H1 (cell line): ENCODE results near the gene MYDGF. TPM values are rescaled to one million over a fixed set of nuclear protein-coding genes. Genes with fewer than 3 reads are reported as not detected.

Experiments used
- CTCF ChIA-PET: fragments of 300-600 bp; sonication (Branson Sonifier 250); formaldehyde crosslinking; loops from one replicate; lab custom pipeline; 2021; ENCODE audit not compliant: partially characterized antibody; lab: Charles Lee
- POLR2A ChIA-PET: fragments of 300-600 bp; sonication (Branson Sonifier 250); formaldehyde crosslinking; loops from one replicate; lab custom pipeline; 2021; ENCODE audit warnings: inconsistent platforms; ENCODE audit not compliant: partially characterized antibody; lab: Charles Lee
- DNase-seq, 2 experiments: peaks; one replicate each; pipeline versions ENCODE4 v3.0.0 to v3.0.0-alpha.2; 2010 to 2022; ENCODE audit warnings: low spot score in 2 of 2, low read depth in 1 of 2, mixed read lengths in 1 of 2
- FAIRE-seq: peaks from 2 replicates; lab custom pipeline; 2011; peaks lifted over from hg19 to GRCh38; lab: Jason Lieb, UNC
- H2AFZ ChIP-seq: 2 replicates; pipeline ENCODE4 v1.8.1; 2012; ENCODE audit warnings: low read length, inconsistent platforms
- H2AK5ac ChIP-seq: 2 replicates; pipeline ENCODE4 v1.6.1; 2013; ENCODE audit warnings: low read depth, low read length
- H2BK120ac ChIP-seq: replicated peaks from 2 replicates; pipeline ENCODE3; 2013; ENCODE audit warnings: low read depth, low read length, inconsistent platforms
- H2BK12ac ChIP-seq: 2 replicates; pipeline ENCODE4 v1.6.1; 2013; ENCODE audit warnings: low read depth, low read length
- H2BK15ac ChIP-seq: 2 replicates; pipeline ENCODE4 v1.6.1; 2013; ENCODE audit warnings: low read length
- H2BK20ac ChIP-seq: 2 replicates; pipeline ENCODE4 v1.6.1; 2013; ENCODE audit warnings: low read length
- H2BK5ac ChIP-seq: 2 replicates; pipeline ENCODE4 v1.6.1; 2013; ENCODE audit warnings: low read depth, low read length
- H3K14ac ChIP-seq: 2 replicates; pipeline ENCODE4 v1.6.1; 2013; ENCODE audit warnings: inconsistent platforms; ENCODE audit not compliant: insufficient read length
- H3K18ac ChIP-seq: 2 replicates; pipeline ENCODE4 v1.6.1; 2013; ENCODE audit warnings: low read length; ENCODE audit errors: extremely low read depth
- H3K23ac ChIP-seq: 2 replicates; pipeline ENCODE4 v1.6.1; 2013; ENCODE audit warnings: inconsistent platforms; ENCODE audit not compliant: insufficient read length
- H3K23me2 ChIP-seq: 2 replicates; pipeline ENCODE4 v1.6.1; 2013; ENCODE audit warnings: low read depth, low read length
- H3K27ac ChIP-seq: 2 replicates; pipeline ENCODE4 v1.6.1; 2011; ENCODE audit warnings: low read depth, low read length, inconsistent platforms
- H3K27me3 ChIP-seq, 4 experiments: replicated peaks in 1 of 4; 1 replicate in 1 of 4; 2 replicates in 3 of 4; pipeline versions ENCODE4 v1.6.1 to v1.8.1; 2011 to 2013; ENCODE audit warnings: low read length in 3 of 4, mild to moderate bottlenecking in 3 of 4, inconsistent platforms in 2 of 4, mixed read lengths in 2 of 4, moderate library complexity in 1 of 4; ENCODE audit not compliant: control insufficient read depth in 3 of 4, insufficient read depth in 3 of 4; ENCODE audit errors: extremely low read depth in 1 of 4
- H3K36me3 ChIP-seq, 4 experiments: 2 replicates each; pipeline versions ENCODE4 v1.6.1 to v1.8.1; 2011 to 2013; ENCODE audit warnings: mild to moderate bottlenecking in 4 of 4, low read length in 3 of 4, moderate library complexity in 2 of 4, control low read depth in 1 of 4, inconsistent platforms in 1 of 4; ENCODE audit not compliant: insufficient read depth in 4 of 4, control insufficient read depth in 2 of 4
- H3K4ac ChIP-seq: replicated peaks from 2 replicates; pipeline ENCODE3; 2013; ENCODE audit warnings: low read length, low read depth, mixed read lengths, inconsistent platforms; ENCODE audit not compliant: insufficient read length
- H3K4me1 ChIP-seq, 4 experiments: replicated peaks in 1 of 4; 1 replicate in 1 of 4; 2 replicates in 3 of 4; pipeline versions ENCODE4 v1.6.1 to v1.8.1; 2011 to 2013; ENCODE audit warnings: low read length in 3 of 4, inconsistent platforms in 2 of 4, mixed read lengths in 1 of 4; ENCODE audit not compliant: insufficient read depth in 4 of 4, control insufficient read depth in 3 of 4
- H3K4me2 ChIP-seq, 2 experiments: 2 replicates each; pipeline versions ENCODE4 v1.6.1 to v1.8.1; 2011 to 2013; ENCODE audit warnings: low read depth in 2 of 2, low read length in 2 of 2, control low read depth in 1 of 2, inconsistent platforms in 1 of 2, mild to moderate bottlenecking in 1 of 2; ENCODE audit not compliant: insufficient read depth in 1 of 2
- H3K4me3 ChIP-seq, 4 experiments: fragments of 200-600, 300-600 bp in 1 of 4; sonication (generic), shearing (Covaris generic), sonication (Bioruptor Twin) in 1 of 4; 2 replicates each; pipeline versions ENCODE4 v1.5.1 to v1.8.1; 2011 to 2016; ENCODE audit warnings: low read length in 4 of 4, low read depth in 3 of 4, control low read depth in 2 of 4, inconsistent platforms in 2 of 4, mild to moderate bottlenecking in 2 of 4, mixed read lengths in 1 of 4, moderate library complexity in 1 of 4; ENCODE audit not compliant: insufficient read depth in 2 of 4; ENCODE audit errors: extremely low read depth in 1 of 4
- H3K56ac ChIP-seq: replicated peaks from 2 replicates; pipeline ENCODE3; 2013; ENCODE audit warnings: low read depth, mild to moderate bottlenecking, mixed read lengths, low read length, inconsistent platforms; ENCODE audit not compliant: insufficient read length
- H3K79me1 ChIP-seq: 2 replicates; pipeline ENCODE4 v1.6.1; 2013; ENCODE audit warnings: low read depth, low read length, control low read depth
- H3K79me2 ChIP-seq, 2 experiments: 2 replicates each; pipeline versions ENCODE4 v1.6.1 to v1.8.1; 2012 to 2013; ENCODE audit warnings: low read length in 2 of 2, mild to moderate bottlenecking in 2 of 2, inconsistent platforms in 1 of 2; ENCODE audit not compliant: insufficient read depth in 2 of 2, control insufficient read depth in 1 of 2
- H3K9ac ChIP-seq, 4 experiments: replicated peaks in 1 of 4; 1 replicate in 1 of 4; 2 replicates in 3 of 4; pipeline versions ENCODE4 v1.6.1 to v1.8.1; 2011 to 2013; ENCODE audit warnings: low read depth in 3 of 4, low read length in 3 of 4, control low read depth in 2 of 4, mild to moderate bottlenecking in 2 of 4, moderate library complexity in 2 of 4, inconsistent platforms in 1 of 4; ENCODE audit errors: extremely low read depth in 1 of 4
- H3K9me3 ChIP-seq, 2 experiments: 2 replicates each; pipeline versions ENCODE4 v1.6.1 to v1.8.1; 2012 to 2013; ENCODE audit warnings: mild to moderate bottlenecking in 2 of 2, moderate library complexity in 2 of 2, control low read depth in 1 of 2, inconsistent platforms in 1 of 2, low read depth in 1 of 2, low read length in 1 of 2, mixed read lengths in 1 of 2; ENCODE audit not compliant: insufficient read depth in 2 of 2
- H4K20me1 ChIP-seq, 2 experiments: replicated peaks in 1 of 2; 2 replicates each; pipeline versions ENCODE3 to v1.8.1; 2011 to 2013; ENCODE audit warnings: inconsistent platforms in 2 of 2, low read length in 2 of 2, mild to moderate bottlenecking in 1 of 2; ENCODE audit not compliant: insufficient read depth in 2 of 2, control insufficient read depth in 1 of 2
- H4K5ac ChIP-seq: 2 replicates; pipeline ENCODE4 v1.6.1; 2013; ENCODE audit warnings: low read length, low read depth, mixed read lengths, inconsistent platforms; ENCODE audit not compliant: insufficient read length
- H4K8ac ChIP-seq: 2 replicates; pipeline ENCODE4 v1.8.0; 2013; ENCODE audit warnings: mild to moderate bottlenecking, moderate library complexity, low read length, inconsistent platforms; ENCODE audit not compliant: insufficient read depth; ENCODE audit errors: extremely low read depth
- H4K91ac ChIP-seq: replicated peaks from 2 replicates; pipeline ENCODE3; 2013; ENCODE audit warnings: low read length, mixed read lengths, inconsistent platforms; ENCODE audit not compliant: insufficient read length
- ATF2 ChIP-seq: IDR thresholded peaks from 2 replicates; pipeline ENCODE4 v1.6.1; 2012; ENCODE audit warnings: low read length, inconsistent platforms
- BACH1 ChIP-seq: IDR thresholded peaks from 2 replicates; pipeline ENCODE4 v1.6.1; 2012; ENCODE audit warnings: low read length, improper control_type of control experiment
- BRCA1 ChIP-seq: IDR thresholded peaks from 2 replicates; pipeline ENCODE4 v1.6.1; 2012; ENCODE audit warnings: low read depth, low read length, improper control_type of control experiment
- EP300 ChIP-seq, 2 experiments: IDR thresholded peaks; 1 replicate in 1 of 2; 2 replicates in 1 of 2; pipeline ENCODE4 v1.6.1; 2011 to 2012; ENCODE audit warnings: low read depth in 2 of 2, low read length in 2 of 2, mild to moderate bottlenecking in 2 of 2, borderline replicate concordance in 1 of 2, inconsistent platforms in 1 of 2, moderate library complexity in 1 of 2
- KDM1A ChIP-seq: fragments of 200-600, 300-600 bp; sonication (generic); IDR thresholded peaks from 2 replicates; pipeline ENCODE4 v1.7.1; 2016; ENCODE audit warnings: mild to moderate bottlenecking, low read length, borderline replicate concordance
- KDM4A ChIP-seq: IDR thresholded peaks from one replicate; pipeline ENCODE4 v1.7.1; 2012; ENCODE audit warnings: low read depth, mild to moderate bottlenecking, moderate library complexity, low read length, inconsistent platforms; ENCODE audit not compliant: severe bottlenecking
- NANOG ChIP-seq: IDR thresholded peaks from 2 replicates; pipeline ENCODE4 v1.6.1; 2011; ENCODE audit warnings: low read length, low read depth, mild to moderate bottlenecking, inconsistent platforms; ENCODE audit not compliant: insufficient read depth, poor library complexity, severe bottlenecking
- RNF2 ChIP-seq: fragments of 200-900, 300-1000 bp; sonication (generic); IDR thresholded peaks from 2 replicates; pipeline ENCODE4 v1.7.1; 2016; ENCODE audit warnings: borderline replicate concordance, low read depth, mild to moderate bottlenecking, antibody characterized with exemption, low read length; ENCODE audit not compliant: poor library complexity, severe bottlenecking; ENCODE audit errors: missing control alignments
- SRF ChIP-seq: IDR thresholded peaks from 2 replicates; pipeline ENCODE4 v1.6.1; 2011; ENCODE audit warnings: mild to moderate bottlenecking, low read depth, low read length, moderate library complexity
- TAF1 ChIP-seq: IDR thresholded peaks from 2 replicates; pipeline ENCODE4 v1.6.1; 2011; ENCODE audit warnings: mild to moderate bottlenecking, low read depth, low read length
- TBP ChIP-seq: IDR thresholded peaks from 2 replicates; pipeline ENCODE4 v1.6.1; 2011; ENCODE audit warnings: low read depth, low read length, improper control_type of control experiment
- WGBS, 2 experiments: shearing (Covaris generic) in 1 of 2; methylation state at CpG; one replicate each; pipeline versions ENCODE4 v1.1.6 to v1.1.7; 2013 to 2015; ENCODE audit warnings: low lambda C conversion rate in 2 of 2, mixed read lengths in 2 of 2, inconsistent platforms in 1 of 2, low coverage in 1 of 2, missing lambda C conversion rate in 1 of 2; ENCODE audit not compliant: insufficient replicate concordance in 2 of 2, insufficient coverage in 1 of 2, insufficient read length in 1 of 2; ENCODE audit errors: extremely low coverage in 1 of 2, missing lambda C conversion rate in 1 of 2; 5-methylcytosine and 5-hydroxymethylcytosine counted together
- polyA plus RNA-seq, 7 experiments: library from polyadenylated mRNA; depleted of rRNA in 3 of 7; stranded (reverse) in 5 of 7; unstranded in 2 of 7; fragments of >200 nt in 5 of 7; fragments of 200-250 nt in 2 of 7; gene quantifications; 1 replicate in 5 of 7; 2 replicates in 1 of 7; 4 replicates in 1 of 7; pipeline versions ENCODE4 v1.2.1 to v1.2.3, GENCODE V29; 2011 to 2013; ENCODE audit warnings: missing spikeins in 2 of 7, mixed read lengths in 2 of 7
- total RNA-seq: library from RNA; stranded (reverse); fragmentation: NEBNext Ultra II Directional; extraction: Animal tissue kit (Norgen Biotek cat#: 25700); gene quantifications from 2 replicates; pipeline ENCODE4 v1.2.1, GENCODE V29; 2021

MYDGF gene
- total and polyA plus RNA-seq, 2 of the 8 experiments (the other 6 are each of a cell fraction or from before 2014, with no cell fraction given): 40.6 to 51.1 TPM

- Histone ChIP-seq H2BK12ac (no peak overlapping the region), H2BK120ac (no peak overlapping the region), H4K5ac (no peak overlapping the region), H2BK15ac (no peak overlapping the region), H3K23ac (no peak overlapping the region), H4K20me1 (peaks cover 2 to 7% of the 10 kb centered on the region in 2 experiments), H3K4me2 (no peak overlapping the region), H2BK5ac (no peak overlapping the region), H2AK5ac (no peak overlapping the region), H3K27ac (no peak overlapping the region), H3K56ac (no peak overlapping the region), H3K79me2 (no peaks in the 10 kb centered on the region), H4K8ac (no peak overlapping the region), H3K4me3 (no peak overlapping the region), H3K27me3 (no peaks in the 10 kb centered on the region), H3K4me1 (no peaks in the 10 kb centered on the region), H3K9ac (no peak overlapping the region), H3K79me1 (no peaks in the 10 kb centered on the region), H4K91ac (no peak overlapping the region), H3K18ac (no peak overlapping the region), H2AFZ (no peak overlapping the region), H3K23me2 (no peaks in the 10 kb centered on the region), H2BK20ac (no peak overlapping the region), H3K14ac (no peak overlapping the region), H3K36me3 (peaks cover 5 to 29% (median 21%) of the 10 kb centered on the region in 4 experiments; a peak in 6 of 8 replicates), H3K9me3 (no peaks in the 10 kb centered on the region), H3K4ac (no peak overlapping the region)
- ChIA-PET POLR2A (no interaction called here), CTCF (interaction anchor here (1.2 kb wide), 1 partner anchor 117 kb away, joined by 3 read pairs; no protein-coding TSS in a partner anchor)
- WGBS, 2 experiments: 97% methylated on average over 10 of the region's 10 CpGs; no CpG with 5 or more reads in 1 of the 2 experiments
- DNase-seq (no peak), FAIRE-seq (no peak)
- TF ChIP-seq BACH1 (no peak), NANOG (no peak), KDM1A (no peak), ATF2 (no peak), BRCA1 (no peak), TBP (no peak), SRF (no peak), EP300 (IDR thresholded peaks at IDR 0.05; ENCODE audit: borderline replicate concordance in 1 of 2, low read depth in 2 of 2, low read length in 2 of 2) (no peak), TAF1 (no peak), RNF2 (no peak), KDM4A (no peak)
These were observed 16.6 kb upstream of the MYDGF start for GRCh38 chr19:4686700-4687099.
